ENCODE results near the gene BPIFB2.

The BPIFB2 gene

GRCh38 chr20:33015700-33016580 lies 8.4 kb downstream of the BPIFB2 start:
- no peak for DNase-seq (ENCODE audit: low read depth, low spot score)
- TF ChIP-seq CTCF (IDR thresholded peaks at IDR 0.05; ENCODE audit: low read depth, low read length) = no peak
- in situ Hi-C loops (cut with HindIII; ENCODE audit: low sequenced_read_pairs) = no loop called here
- H3K4me3 ChIP-seq (ENCODE audit: low read depth, low read length) = no peak overlapping the region

- in situ Hi-C loops (cut with HindIII; ENCODE audit: low sequenced_read_pairs) = no loop called here
- TF ChIP-seq CTCF (IDR thresholded peaks at IDR 0.05; ENCODE audit: low read depth, low read length) = no peak
- DNase-seq (ENCODE audit: low read depth, low spot score) = no peak
- H3K4me3 ChIP-seq (ENCODE audit: low read depth, low read length) = no peak overlapping the region
Measured at GRCh38 chr20:33016581-33017109, 9.1 kb downstream of the BPIFB2 start.

- DNase-seq (ENCODE audit: low read depth, low spot score) = no peak
- no peak for TF ChIP-seq CTCF (IDR thresholded peaks at IDR 0.05; ENCODE audit: low read depth, low read length)
- H3K4me3 ChIP-seq (ENCODE audit: low read depth, low read length) = no peak overlapping the region
- in situ Hi-C loops (cut with HindIII; ENCODE audit: low sequenced_read_pairs) = no loop called here
Measured at GRCh38 chr20:33017542-33017941, 10.0 kb downstream of the BPIFB2 start.

- no peak for DNase-seq (ENCODE audit: low read depth, low spot score)
- in situ Hi-C loops (cut with HindIII; ENCODE audit: low sequenced_read_pairs) = no loop called here
- no peak overlapping the region for H3K4me3 ChIP-seq (ENCODE audit: low read depth, low read length)
- no peak for TF ChIP-seq CTCF (IDR thresholded peaks at IDR 0.05; ENCODE audit: low read depth, low read length)
Measured at GRCh38 chr20:33018169-33018931, 10.8 kb downstream of the BPIFB2 start.

- no peak overlapping the region for H3K4me3 ChIP-seq (ENCODE audit: low read depth, low read length)
- no peak for DNase-seq (ENCODE audit: low read depth, low spot score)
- TF ChIP-seq CTCF (IDR thresholded peaks at IDR 0.05; ENCODE audit: low read depth, low read length) = no peak
- in situ Hi-C loops (cut with HindIII; ENCODE audit: low sequenced_read_pairs) = no loop called here
Measured at GRCh38 chr20:33019465-33020277, 12.2 kb downstream of the BPIFB2 start.

All from astrocyte of the spinal cord (primary cell).